Aorta (tissue), 5 donors: ENCODE measurements around the gene ZNF628. TPM values are rescaled to one million over a fixed set of nuclear protein-coding genes. Genes with fewer than 3 reads are reported as not detected.

Experiments
- ATAC-seq: fragments of 200-7000 bp; cut with Tn5 transposase; one replicate; pipeline ENCODE4 v1.9.1; 2022; ENCODE audit warnings: moderate library complexity; ENCODE audit not compliant: low FRiP score
- DNase-seq, 2 donors: peaks; one replicate each; pipeline ENCODE4 v3.0.0-alpha.2; 2020
- H3K27ac ChIP-seq, 2 donors: one replicate each; pipeline ENCODE4 v1.5.1; 2013; ENCODE audit warnings: low read length in 2 of 2, mild to moderate bottlenecking in 2 of 2, moderate library complexity in 2 of 2, control low read depth in 1 of 2, inconsistent platforms in 1 of 2, low read depth in 1 of 2
- H3K27me3 ChIP-seq, 2 donors: one replicate each; pipeline ENCODE4 v1.6.1; 2013; ENCODE audit warnings: control low read depth in 1 of 2, low read length in 1 of 2, mild to moderate bottlenecking in 1 of 2, moderate library complexity in 1 of 2; ENCODE audit not compliant: insufficient read depth in 2 of 2, control insufficient read depth in 1 of 2
- H3K36me3 ChIP-seq, 2 donors: one replicate each; pipeline ENCODE4 v1.6.1; 2013; ENCODE audit warnings: control low read depth in 1 of 2, low read length in 1 of 2, mild to moderate bottlenecking in 1 of 2; ENCODE audit not compliant: insufficient read depth in 2 of 2, control insufficient read depth in 1 of 2
- H3K4me1 ChIP-seq, 2 donors: one replicate each; pipeline ENCODE4 v1.6.1; 2013; ENCODE audit warnings: low read length in 2 of 2, control low read depth in 1 of 2, mild to moderate bottlenecking in 1 of 2, moderate library complexity in 1 of 2; ENCODE audit not compliant: insufficient read depth in 2 of 2, control insufficient read depth in 1 of 2
- H3K4me3 ChIP-seq, 2 donors: one replicate each; pipeline ENCODE4 v1.5.1; 2013; ENCODE audit warnings: low read length in 2 of 2, control low read depth in 1 of 2, mild to moderate bottlenecking in 1 of 2
- H3K9me3 ChIP-seq: one replicate; pipeline ENCODE4 v1.6.1; 2013; ENCODE audit warnings: mild to moderate bottlenecking, low read length; ENCODE audit not compliant: control insufficient read depth
- WGBS, 2 donors: extraction: QIAGEN DNeasy Blood & Tissue Kit; methylation state at CpG; one replicate each; pipeline ENCODE4 v1.1.7; 2013; 5-methylcytosine and 5-hydroxymethylcytosine counted together
- intact Hi-C, 2 donors: fragments of 100-400 bp; cut with DNase I; formaldehyde crosslinking; loops; one replicate each; pipeline versions ENCODE4 v1.14.2 to v1.15.0; 2022
- polyA plus RNA-seq, 2 donors: library from polyadenylated mRNA; stranded (reverse); fragments of 200-250 nt; gene quantifications; one replicate each; pipeline ENCODE4 v1.2.3, GENCODE V29; 2013
- total RNA-seq, 2 donors: library from RNA; stranded (reverse); fragmentation: NEBNext Ultra II Directional; extraction: Animal tissue kit (Norgen Biotek cat#: 25700); gene quantifications; one replicate each; pipeline ENCODE4 v1.2.1, GENCODE V29; 2021
- donor health status: healthy with polysubstance abuse.
- donor health status: Bipolar disorder and iron deficiency.
- donor health status: DM: no; HTN: no; CAD: no.
- donor health status: DM: no; HTN: no; CAD: no.
- donor health status: DM: yes; HTN: yes; CAD: no.

ZNF628 gene
- total and polyA plus RNA-seq, 4 donors = 1.3 to 7.0 (median 4.5) TPM

GRCh38 chr19:55439052-55439451 is 37.4 kb upstream of the ZNF628 start:
- Histone ChIP-seq H3K36me3 (no peaks in the 10 kb centered on the region), H3K4me1 (no peaks in the 10 kb centered on the region), H3K4me3 (no peak overlapping the region), H3K9me3 (no peaks in the 10 kb centered on the region), H3K27me3 (no peaks in the 10 kb centered on the region), H3K27ac (no peak overlapping the region)
- DNase-seq (no peak), ATAC-seq (no peak)
- 80 to 84% methylated on average over 5 of the region's 5 CpGs for WGBS, 2 donors
- intact Hi-C loops = no loop called here

GRCh38 chr19:55440411-55441105 is 35.9 kb upstream of the ZNF628 start:
- no peaks in the 10 kb centered on the region for H3K4me1 ChIP-seq
- intact Hi-C loops = no loop called here
- ATAC-seq (no peak), DNase-seq (no peak)
- H3K9me3 ChIP-seq = no peaks in the 10 kb centered on the region
- no peaks in the 10 kb centered on the region for H3K36me3 ChIP-seq
- H3K4me3 ChIP-seq = no peak overlapping the region
- no peaks in the 10 kb centered on the region for H3K27me3 ChIP-seq
- no peak overlapping the region for H3K27ac ChIP-seq
- 6 to 7% methylated on average over 39 of the region's 39 CpGs for WGBS, 2 donors

DNA sequence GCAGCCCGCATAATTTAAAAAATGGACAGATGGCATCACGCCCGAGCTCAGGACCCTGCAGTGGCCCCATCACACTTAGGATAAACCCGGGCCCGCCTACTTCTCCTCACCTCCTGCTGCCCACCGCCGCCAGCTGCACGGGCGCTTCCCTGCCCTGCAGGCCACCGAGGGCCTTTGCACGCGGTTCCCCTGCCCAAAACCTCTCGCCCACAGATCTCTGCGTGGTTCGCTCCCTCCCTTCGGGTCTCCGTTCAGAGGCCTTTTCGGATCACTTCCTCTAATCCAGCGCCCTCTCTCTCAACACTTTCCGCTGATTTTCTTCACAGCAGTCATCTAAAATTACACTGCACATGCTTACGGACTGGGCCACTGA is 35.1 kb upstream of the ZNF628 start:
- no peaks in the 10 kb centered on the region for H3K27me3 ChIP-seq
- no peaks in the 10 kb centered on the region for H3K36me3 ChIP-seq
- no peaks in the 10 kb centered on the region for H3K9me3 ChIP-seq
- H3K4me3 ChIP-seq = no peak overlapping the region
- intact Hi-C loops = no loop called here
- DNase-seq (no peak), ATAC-seq (no peak)
- H3K27ac ChIP-seq = no peak overlapping the region
- H3K4me1 ChIP-seq = no peaks in the 10 kb centered on the region
- 1 to 4% methylated on average over 21 of the region's 21 CpGs for WGBS, 2 donors

DNA sequence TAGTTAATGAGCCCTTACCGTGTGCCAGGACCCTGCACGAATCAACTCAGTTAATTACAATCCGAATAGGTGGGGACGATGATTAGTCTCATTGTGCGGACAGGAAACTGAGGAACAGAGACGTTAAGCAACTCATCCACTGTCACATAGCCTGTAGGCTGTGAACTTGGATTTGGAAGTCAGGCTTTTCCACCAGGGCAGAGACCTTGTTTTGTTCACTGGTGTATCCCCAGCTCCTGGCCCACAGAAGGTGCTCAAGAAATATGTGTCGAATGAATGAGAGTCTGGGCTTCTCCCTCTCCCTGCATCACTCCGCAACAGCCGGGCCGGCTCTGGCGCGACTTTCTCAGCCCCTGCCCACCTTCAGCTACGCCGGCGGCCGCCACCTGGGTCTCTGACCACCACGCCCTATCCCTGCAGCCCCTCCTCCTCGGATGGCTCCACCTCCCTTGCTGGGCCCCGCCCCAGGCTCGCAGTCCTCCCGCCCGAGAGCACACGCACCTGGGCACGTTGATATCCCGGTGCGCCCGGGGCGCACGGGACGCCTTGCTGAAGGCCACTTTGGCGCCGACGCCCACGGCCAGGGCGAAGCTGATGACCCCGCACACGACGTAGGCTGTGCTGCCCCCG is 34.6 kb upstream of the ZNF628 start:
- H3K36me3 ChIP-seq = no peaks in the 10 kb centered on the region
- ATAC-seq = no peak
- no peak overlapping the region for H3K4me3 ChIP-seq
- H3K4me1 ChIP-seq = no peaks in the 10 kb centered on the region
- no peaks in the 10 kb centered on the region for H3K27me3 ChIP-seq
- 2 to 3% methylated on average over 33 to 39 of the region's 39 CpGs for WGBS, 2 donors
- DNase-seq = no peak
- intact Hi-C loops = no loop called here
- H3K27ac ChIP-seq = no peak overlapping the region
- H3K9me3 ChIP-seq = no peaks in the 10 kb centered on the region

GRCh38 chr19:55442372-55442961 is 34.0 kb upstream of the ZNF628 start:
- Histone ChIP-seq H3K4me1 (no peaks in the 10 kb centered on the region), H3K27ac (no peak overlapping the region), H3K9me3 (no peaks in the 10 kb centered on the region), H3K36me3 (no peaks in the 10 kb centered on the region), H3K27me3 (no peaks in the 10 kb centered on the region), H3K4me3 (no peak overlapping the region)
- no peak for ATAC-seq
- 1% methylated on average over 45 to 72 of the region's 72 CpGs for WGBS, 2 donors
- DNase-seq = no peak
- intact Hi-C loops = no loop called here

- Histone ChIP-seq H3K4me1 (no peaks in the 10 kb centered on the region), H3K27ac (no peak within 1 kb of the TSS), H3K4me3 (no peak within 1 kb of the TSS), H3K9me3 (no peaks in the 10 kb centered on the region), H3K36me3 (no peaks in the 10 kb centered on the region), H3K27me3 (no peaks in the 10 kb centered on the region)
- intact Hi-C loops = no loop called here
- no peak for DNase-seq
- WGBS, 2 donors = 1 to 2% methylated on average over 41 to 43 of the region's 43 CpGs
- ATAC-seq = no peak
Measured at GRCh38 chr19:55443045-55443823, 33.2 kb upstream of the ZNF628 start, which contains the start of gene SHISA7. Gene SHISA7, minus strand, starts transcription at chr19:55443300. Its CDS starts 437 bp downstream, at chr19:55442863.

DNA sequence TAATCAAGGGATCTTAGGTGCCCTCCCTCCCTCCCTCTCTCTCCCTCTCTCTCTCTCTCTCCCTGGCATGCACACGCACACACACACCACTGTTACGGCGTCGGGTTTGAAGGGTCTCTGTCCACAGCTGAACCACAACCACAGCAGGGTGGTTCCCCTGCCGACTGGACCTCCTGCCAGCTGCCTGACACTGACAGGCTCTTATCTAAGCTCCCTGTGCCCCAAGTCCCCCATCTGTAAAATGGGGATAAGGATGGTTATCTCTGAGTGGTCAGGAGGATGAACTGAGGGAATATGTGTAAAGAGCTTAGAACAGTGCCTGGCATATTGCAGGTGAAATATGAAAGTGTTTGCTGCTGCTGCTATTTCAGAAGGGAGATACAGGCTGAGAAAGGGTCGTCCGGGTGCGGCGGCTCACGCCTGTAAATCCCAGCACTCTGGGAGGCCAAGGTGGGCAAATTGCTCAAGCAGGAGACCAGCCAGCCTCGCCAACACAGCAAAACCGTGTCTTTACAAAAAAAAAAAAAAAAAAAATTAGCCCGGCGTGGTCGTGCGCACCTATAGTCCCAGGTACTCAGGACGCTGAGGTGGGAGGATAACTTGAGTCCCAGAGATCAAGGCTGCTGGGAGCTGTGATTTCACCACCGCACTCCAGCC is 32.5 kb upstream of the ZNF628 start:
- Histone ChIP-seq H3K36me3 (no peaks in the 10 kb centered on the region), H3K4me1 (no peaks in the 10 kb centered on the region), H3K4me3 (no peak overlapping the region), H3K27me3 (no peaks in the 10 kb centered on the region), H3K27ac (no peak overlapping the region), H3K9me3 (no peaks in the 10 kb centered on the region)
- ATAC-seq = no peak
- intact Hi-C loops = no loop called here
- DNase-seq = no peak
- WGBS, 2 donors = 34 to 35% methylated on average over 18 of the region's 18 CpGs

GRCh38 chr19:55444646-55445045 is 31.8 kb upstream of the ZNF628 start:
- DNase-seq (no peak), ATAC-seq (no peak)
- Histone ChIP-seq H3K27me3 (no peaks in the 10 kb centered on the region), H3K27ac (no peak overlapping the region), H3K4me1 (no peaks in the 10 kb centered on the region), H3K36me3 (no peaks in the 10 kb centered on the region), H3K9me3 (no peaks in the 10 kb centered on the region), H3K4me3 (no peak overlapping the region)
- intact Hi-C loops = no loop called here
- WGBS, 2 donors = 40% methylated on average over 11 of the region's 11 CpGs
